Activated T-cell treated with anti-CD3 and anti-CD28 coated beads for 24 hours (primary cell): Measurements from ENCODE around the gene OR2T3.
"Not testable (repeated sequence)": the region's sequence is repeated elsewhere in the genome, so short reads cannot be mapped to it uniquely, and the experiment has no call there.

ENCODE experiments used
- DNase-seq: peaks from one replicate; pipeline ENCODE4 v3.0.0-alpha.2; 2020; ENCODE audit warnings: low read depth

OR2T3 gene

GRCh38 chr1:248472111-248472510, 1.0 kb upstream of the OR2T3 start:
- not testable (repeated sequence) for DNase-seq

GRCh38 chr1:248475660-248476059, 2.5 kb downstream of the OR2T3 start:
- not testable (repeated sequence) for DNase-seq

GRCh38 chr1:248481686-248482579, 8.8 kb downstream of the OR2T3 start:
- DNase-seq, result not testable (repeated sequence)

- DNase-seq, result not testable (repeated sequence)
Measured at GRCh38 chr1:248488289-248488688, 15.1 kb downstream of the OR2T3 start, which contains the start of gene OR2T5. Gene OR2T5 (plus strand): TSS chr1:248488589. CDS start chr1:248488589, 0 bp downstream.

GRCh38 chr1:248496661-248497060, 23.5 kb downstream of the OR2T3 start:
- DNase-seq, result not testable (repeated sequence)

- DNase-seq, result not testable (repeated sequence)
Measured at GRCh38 chr1:248500305-248501035, 27.3 kb downstream of the OR2T3 start.

GRCh38 chr1:248507773-248508172, 34.6 kb downstream of the OR2T3 start, which contains the start of gene OR2G6:
Gene OR2G6 (plus strand): TSS chr1:248508073. CDS start chr1:248521647, 13,574 bp downstream.
- not testable (repeated sequence) for DNase-seq

GRCh38 chr1:248510217-248510616, 37.1 kb downstream of the OR2T3 start:
- not testable (repeated sequence) for DNase-seq

GRCh38 chr1:248521856-248522255, 48.7 kb downstream of the OR2T3 start:
- DNase-seq, result no peak
